RWPE1 (cell line): ENCODE measurements around the gene NDUFA3.

ENCODE experiments used
- CTCF ChIA-PET: fragments of 350-600 bp; sonication (Branson Sonifier 250); formaldehyde crosslinking; extraction: SDS; loops from one replicate; lab custom pipeline; 2021; lab: Yijun Ruan, JAX
- POLR2A ChIA-PET: fragments of 400-600 bp; formaldehyde crosslinking; extraction: SDS; loops from one replicate; lab custom pipeline; 2020; ENCODE audit warnings: antibody characterized with exemption; ENCODE audit not compliant: low non-redundant PET; lab: Yijun Ruan, JAX
- DNase-seq: peaks from one replicate; pipeline ENCODE4 v3.0.0; 2012; ENCODE audit warnings: low spot score
- H3K27ac ChIP-seq: fragments of 450-650 bp; 2 replicates; pipeline ENCODE4 v1.5.1; 2017
- CTCF ChIP-seq: fragments of 450-650 bp; conservative IDR thresholded peaks from 2 replicates; pipeline ENCODE4 v1.5.1; 2017; ENCODE audit warnings: low read depth, mild to moderate bottlenecking

The NDUFA3 gene

DNA sequence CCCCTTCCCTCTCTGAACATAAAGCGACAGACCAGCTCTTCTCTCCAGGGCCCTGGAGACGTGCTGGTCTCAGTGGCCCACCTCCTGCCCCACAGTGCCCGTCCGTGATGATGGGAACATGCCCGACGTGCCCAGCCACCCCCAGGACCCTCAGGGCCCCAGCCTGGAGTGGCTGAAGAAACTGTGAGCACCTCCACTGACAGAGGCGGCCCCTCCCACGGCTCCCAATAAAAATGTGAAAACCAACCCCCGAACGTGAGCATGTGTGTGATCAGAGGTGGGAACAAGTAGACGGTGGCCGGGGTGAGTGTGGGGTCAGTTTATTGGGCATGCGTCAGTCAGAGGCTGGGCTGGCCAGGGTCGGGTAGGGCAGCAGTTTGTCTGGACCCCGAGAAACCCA, 4.1 kb downstream of the NDUFA3 start:
- DNase-seq = no peak
- POLR2A ChIA-PET = interaction anchor here (0.6 kb wide), 1 partner anchor 11 kb away, joined by 5 read pairs; no protein-coding TSS in a partner anchor
- TF ChIP-seq CTCF = no peak
- CTCF ChIA-PET = no interaction called here
- H3K27ac ChIP-seq = peak overlapping the region; percentile 16

DNA sequence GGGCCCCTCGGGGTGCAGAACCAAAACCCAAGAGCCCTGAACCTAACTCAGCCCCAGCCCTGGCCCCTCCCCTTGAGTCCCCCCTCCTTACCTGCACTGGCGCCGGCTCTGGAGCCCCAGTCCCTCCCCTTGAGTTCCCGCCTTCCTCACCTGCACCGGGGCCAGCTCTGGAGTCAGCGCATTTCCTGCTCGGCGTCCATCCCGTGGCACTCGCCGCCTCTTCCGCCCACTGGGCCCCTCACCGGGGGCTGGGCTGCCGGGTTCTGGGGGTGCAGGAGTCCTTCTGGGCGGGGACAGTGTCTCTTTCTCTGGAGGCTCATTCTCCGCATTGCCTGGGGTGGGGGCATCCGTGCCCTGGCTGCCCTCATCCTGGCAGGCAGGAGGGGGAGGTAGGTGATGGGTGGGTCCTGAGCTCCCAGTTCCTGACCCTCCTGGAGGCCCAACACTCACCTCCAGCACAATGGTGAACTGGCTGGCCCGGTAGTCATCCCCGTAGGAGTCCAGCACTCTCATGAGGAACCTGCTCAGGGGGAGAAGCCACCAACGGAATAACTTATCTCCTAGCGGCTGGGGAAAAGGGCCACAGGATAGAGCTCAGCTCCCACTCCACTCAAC, 5.3 kb downstream of the NDUFA3 start:
- POLR2A ChIA-PET = no interaction called here
- no peak for TF ChIP-seq CTCF
- no peak for DNase-seq
- H3K27ac ChIP-seq = peak overlapping the region; percentile 16
- CTCF ChIA-PET = interaction anchor here (0.6 kb wide), 1 partner anchor 200 kb away, joined by 5 read pairs; no protein-coding TSS in a partner anchor

GRCh38 chr19:54108496-54108895, 5.8 kb downstream of the NDUFA3 start:
- TF ChIP-seq CTCF = no peak
- DNase-seq = no peak
- peak overlapping the region; percentile 19; the same call in 1 of the 2 replicates for H3K27ac ChIP-seq
- CTCF ChIA-PET = interaction anchor here (0.6 kb wide), 1 partner anchor 201 kb away, joined by 5 read pairs; no protein-coding TSS in a partner anchor
- POLR2A ChIA-PET = no interaction called here

- peak overlapping the region; percentile 19; the same call in 1 of the 2 replicates for H3K27ac ChIP-seq
- ChIA-PET POLR2A (no interaction called here), CTCF (no interaction called here)
- TF ChIP-seq CTCF = no peak
- no peak for DNase-seq
Observed at GRCh38 chr19:54109651-54110050, 7.0 kb downstream of the NDUFA3 start.

DNA sequence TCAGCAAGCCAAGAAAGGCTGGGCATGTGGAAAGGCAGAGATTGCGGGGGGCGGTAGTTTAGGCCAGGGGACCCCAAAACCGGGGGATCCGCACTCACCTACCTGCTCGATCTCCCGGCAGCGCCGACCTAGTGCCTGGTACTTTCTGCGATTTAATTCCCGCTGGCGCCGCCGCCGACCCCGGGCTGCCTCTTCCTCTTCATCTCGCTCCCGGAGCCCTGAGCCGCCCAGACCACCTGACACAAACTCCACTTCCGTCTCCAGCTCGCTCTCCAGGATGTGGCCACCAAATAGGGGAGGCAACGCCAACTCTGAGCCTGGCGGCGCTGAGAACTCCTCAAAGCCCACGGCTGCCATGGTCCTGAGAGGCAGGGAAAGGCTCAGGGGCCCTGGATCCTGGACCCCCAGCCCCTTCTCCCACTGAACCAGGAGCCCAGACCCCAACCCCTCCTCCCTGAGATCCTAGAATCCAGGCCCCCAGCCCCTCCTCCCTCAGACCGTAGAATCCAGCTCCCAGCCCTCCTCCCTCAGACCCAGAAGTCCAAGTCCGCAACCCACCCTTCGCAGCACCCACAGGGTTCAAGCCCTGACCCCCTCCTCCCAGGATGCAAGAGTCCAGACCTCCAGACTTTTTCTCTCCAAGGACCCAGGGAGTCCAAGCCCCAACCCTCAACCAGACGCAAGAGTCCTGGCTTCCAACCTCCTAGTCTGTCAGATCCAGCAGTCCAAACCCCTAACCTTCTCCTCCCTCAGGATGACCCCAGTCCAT, 11.9 kb downstream of the NDUFA3 start:
- ChIA-PET POLR2A (interaction anchor here (0.6 to 1.1 kb wide), 2 partner anchors 9 to 11 kb away, joined by 5 read pairs; no protein-coding TSS in a partner anchor), CTCF (no interaction called here)
- no peak for DNase-seq
- H3K27ac ChIP-seq = peak overlapping the region; percentile 87
- TF ChIP-seq CTCF = no peak

DNA sequence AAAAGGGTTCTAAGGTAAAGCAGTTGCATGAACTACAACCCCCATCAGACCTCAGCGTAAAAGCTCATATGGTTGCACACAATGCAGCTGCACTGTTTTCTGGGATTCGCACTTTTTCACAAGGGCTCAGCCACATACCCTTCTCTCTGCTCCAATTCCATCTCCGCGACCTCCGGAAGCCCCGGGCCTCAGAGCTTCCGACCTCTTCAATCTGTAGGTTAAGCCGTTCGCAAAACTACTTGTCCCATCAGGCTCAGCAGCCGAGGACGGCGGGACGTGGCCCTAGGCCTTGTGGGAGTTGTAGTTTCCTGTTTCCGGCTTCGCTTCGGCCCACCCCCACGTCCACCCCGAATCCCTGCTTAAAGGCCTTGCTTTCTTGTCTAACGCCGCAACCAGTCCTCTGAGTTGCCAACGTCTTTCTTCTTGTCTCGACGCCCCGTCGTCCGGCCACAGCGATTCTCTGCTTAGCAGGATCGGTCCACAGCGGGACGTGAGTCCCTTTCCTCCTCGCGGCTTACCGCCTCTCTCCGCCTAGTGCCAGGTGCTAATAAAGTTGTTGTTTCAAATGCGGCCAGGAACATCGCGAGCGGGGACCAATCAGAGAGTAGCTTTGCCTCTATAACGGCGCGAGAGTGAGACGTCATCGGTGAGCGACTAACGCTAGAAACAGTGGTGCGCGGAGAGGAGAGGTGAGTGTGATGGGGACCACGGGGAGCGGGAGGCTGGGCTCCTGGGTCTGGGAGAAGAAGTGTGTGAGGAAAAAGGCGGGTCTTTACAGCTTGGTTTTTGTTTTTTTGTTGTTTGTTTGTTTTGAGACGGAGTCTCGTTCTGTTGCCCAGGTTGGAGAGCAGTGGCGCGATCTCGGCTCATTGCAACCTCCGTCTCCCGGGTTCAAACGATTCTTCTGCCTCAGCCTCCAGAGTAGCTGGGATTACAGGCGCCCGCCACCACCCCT, 12.7 kb downstream of the NDUFA3 start, which contains the start of the genes PRPF31 and TFPT:
Gene PRPF31 (plus strand): TSS at position 646 of the 955 bp plus-strand sequence. CDS start 2,525 bp downstream, outside the sequence.
Gene TFPT (minus strand): TSS at position 549 of the 955 bp plus-strand sequence. CDS start 388 bp downstream, at position 161.
- peak within 1 kb of the TSS; percentile 87 for H3K27ac ChIP-seq
- POLR2A ChIA-PET = interaction anchor here (0.6 to 1.1 kb wide), 4 partner anchors 9 to 21 kb away, joined by 3 to 5 read pairs (median 4); no protein-coding TSS in a partner anchor
- CTCF ChIA-PET = no interaction called here
- no peak for TF ChIP-seq CTCF
- DNase-seq = peak; percentile 99
